ENCODE data around the gene PTGFR. TPM values are rescaled to one million over a fixed set of nuclear protein-coding genes. Genes with fewer than 3 reads are reported as not detected.

The PTGFR gene
- total RNA-seq, 1 experiment from 2014 or later, result not detected

DNA sequence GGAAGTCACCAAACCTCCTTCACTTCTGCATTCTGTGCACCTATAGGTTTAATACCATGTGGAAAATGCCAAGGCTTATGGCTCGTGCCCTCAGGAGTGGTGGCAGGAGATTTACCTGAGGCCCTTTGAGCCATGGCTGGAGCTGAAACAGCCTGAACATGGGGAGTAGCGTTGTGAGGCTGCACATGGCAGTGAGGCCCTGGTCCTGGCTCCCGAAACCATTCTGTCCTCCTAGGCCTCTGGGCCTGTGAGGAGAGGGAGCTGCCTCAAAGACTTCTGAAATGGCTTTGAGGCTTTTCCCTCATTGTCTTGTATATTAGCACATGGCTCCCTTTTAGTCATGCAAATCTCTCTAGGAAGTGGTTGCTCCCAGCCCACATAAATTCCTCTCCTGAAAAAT, 20.6 kb downstream of the PTGFR start:
- ChIA-PET POLR2A (no interaction called here), RAD21 (ENCODE audit: low non-redundant PET in 1 of 2, low total read pairs in 2 of 2, uncharacterized antibody in 2 of 2, unreplicated experiment in 2 of 2) (no interaction called here), CTCF (no interaction called here)

More for the DNA sequence above, 20.6 kb downstream of the PTGFR start:
- no peak overlapping the region for H3K4me3 ChIP-seq (replicated peaks in 1 of 2; ENCODE audit: low read depth in 1 of 2, low read length in 2 of 2)
- H3K9me2 ChIP-seq (ENCODE audit: insufficient read depth), result no peaks in the 10 kb centered on the region
- no peaks in the 10 kb centered on the region for H3K79me2 ChIP-seq (ENCODE audit: insufficient read depth, low read length)
- H3K4me1 ChIP-seq (ENCODE audit: control insufficient read depth in 1 of 2, insufficient read depth in 2 of 2, low read length in 2 of 2), result no peaks in the 10 kb centered on the region
- TF ChIP-seq ATF3 (IDR thresholded peaks at IDR 0.05) (no peak), POLR2A (IDR thresholded peaks at IDR 0.05; ENCODE audit: borderline replicate concordance, extremely low read depth, insufficient read depth, insufficient read length) (no peak), ZNF274 (IDR thresholded peaks at IDR 0.05; ENCODE audit: low read depth, low read length) (no peak), RAD21 (IDR thresholded peaks at IDR 0.05; ENCODE audit: low read depth) (no peak), SP1 (IDR thresholded peaks at IDR 0.05; ENCODE audit: low read depth) (no peak), EZH2phosphoT487 (IDR thresholded peaks at IDR 0.05; ENCODE audit: borderline replicate concordance) (no peak), YY1 (IDR thresholded peaks at IDR 0.05; ENCODE audit: extremely low read depth, insufficient replicate concordance, low read depth, low read length) (no peak), ZBTB33 (IDR thresholded peaks at IDR 0.05; ENCODE audit: extremely low read depth, insufficient replicate concordance, low read length) (no peak), ELF1 (IDR thresholded peaks at IDR 0.05; ENCODE audit: borderline replicate concordance, low read depth) (no peak), SRF (IDR thresholded peaks at IDR 0.05; ENCODE audit: low read depth) (no peak), EGR1 (IDR thresholded peaks at IDR 0.05; ENCODE audit: low read depth) (no peak), ZFX (IDR thresholded peaks at IDR 0.05) (no peak)
- TF ChIP-seq, protein P1, sequence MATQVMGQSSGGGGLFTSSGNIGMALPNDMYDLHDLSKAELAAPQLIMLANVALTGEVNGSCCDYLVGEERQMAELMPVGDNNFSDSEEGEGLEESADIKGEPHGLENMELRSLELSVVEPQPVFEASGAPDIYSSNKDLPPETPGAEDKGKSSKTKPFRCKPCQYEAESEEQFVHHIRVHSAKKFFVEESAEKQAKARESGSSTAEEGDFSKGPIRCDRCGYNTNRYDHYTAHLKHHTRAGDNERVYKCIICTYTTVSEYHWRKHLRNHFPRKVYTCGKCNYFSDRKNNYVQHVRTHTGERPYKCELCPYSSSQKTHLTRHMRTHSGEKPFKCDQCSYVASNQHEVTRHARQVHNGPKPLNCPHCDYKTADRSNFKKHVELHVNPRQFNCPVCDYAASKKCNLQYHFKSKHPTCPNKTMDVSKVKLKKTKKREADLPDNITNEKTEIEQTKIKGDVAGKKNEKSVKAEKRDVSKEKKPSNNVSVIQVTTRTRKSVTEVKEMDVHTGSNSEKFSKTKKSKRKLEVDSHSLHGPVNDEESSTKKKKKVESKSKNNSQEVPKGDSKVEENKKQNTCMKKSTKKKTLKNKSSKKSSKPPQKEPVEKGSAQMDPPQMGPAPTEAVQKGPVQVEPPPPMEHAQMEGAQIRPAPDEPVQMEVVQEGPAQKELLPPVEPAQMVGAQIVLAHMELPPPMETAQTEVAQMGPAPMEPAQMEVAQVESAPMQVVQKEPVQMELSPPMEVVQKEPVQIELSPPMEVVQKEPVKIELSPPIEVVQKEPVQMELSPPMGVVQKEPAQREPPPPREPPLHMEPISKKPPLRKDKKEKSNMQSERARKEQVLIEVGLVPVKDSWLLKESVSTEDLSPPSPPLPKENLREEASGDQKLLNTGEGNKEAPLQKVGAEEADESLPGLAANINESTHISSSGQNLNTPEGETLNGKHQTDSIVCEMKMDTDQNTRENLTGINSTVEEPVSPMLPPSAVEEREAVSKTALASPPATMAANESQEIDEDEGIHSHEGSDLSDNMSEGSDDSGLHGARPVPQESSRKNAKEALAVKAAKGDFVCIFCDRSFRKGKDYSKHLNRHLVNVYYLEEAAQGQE (IDR thresholded peaks at IDR 0.05; ENCODE audit: low read depth), result no peak
- H3K9ac ChIP-seq (ENCODE audit: low read length), result no peak overlapping the region
- H3K9me3 ChIP-seq (ENCODE audit: control insufficient read depth in 1 of 2, insufficient read depth in 1 of 2, low read depth in 1 of 2, low read length in 2 of 2), result no peaks in the 10 kb centered on the region; a peak in 2 of 4 replicates
- no peak for ATAC-seq
- H3K4me2 ChIP-seq (ENCODE audit: low read length), result no peak overlapping the region
- no peak overlapping the region for H3K27ac ChIP-seq (ENCODE audit: low read depth, low read length)
- intact Hi-C loops (cut with micrococcal nuclease), result no loop called here
- DNase-seq (ENCODE audit: low read depth, low spot score), result no peak
- no peaks in the 10 kb centered on the region for H4K20me1 ChIP-seq (ENCODE audit: insufficient read depth)
- H3K36me3 ChIP-seq (ENCODE audit: control insufficient read depth in 1 of 2, insufficient read depth in 2 of 2, low read length in 2 of 2), result no peaks in the 10 kb centered on the region
- H3K27me3 ChIP-seq (ENCODE audit: insufficient read depth, low read length), result no peaks in the 10 kb centered on the region
- no TSS peak for BruUV-seq (replicated peaks)
- H2AFZ ChIP-seq (ENCODE audit: low read depth, low read length, poor library complexity, severe bottlenecking), result no peak overlapping the region
